Liver (tissue), 3 donors: ENCODE measurements around the gene FRMPD4.

Experiments
- EGR1 ChIP-seq, 2 donors: IDR thresholded peaks; 2 replicates each; pipeline ENCODE4 v1.6.1; 2016 to 2018; ENCODE audit warnings: antibody characterized with exemption in 2 of 2, low read depth in 2 of 2
- FOXA1 ChIP-seq: IDR thresholded peaks from 2 replicates; pipeline ENCODE4 v1.6.1; 2016; ENCODE audit warnings: antibody characterized with exemption
- JUND ChIP-seq, 2 donors: IDR thresholded peaks; 2 replicates each; pipeline ENCODE4 v1.6.1; 2016; ENCODE audit warnings: antibody characterized with exemption in 2 of 2
- SP1 ChIP-seq: IDR thresholded peaks from 2 replicates; pipeline ENCODE4 v1.6.1; 2018; ENCODE audit warnings: antibody characterized with exemption, mild to moderate bottlenecking
- TAF1 ChIP-seq: conservative IDR thresholded peaks from 2 replicates; pipeline ENCODE4 v1.6.1; 2016; ENCODE audit warnings: antibody characterized with exemption, mild to moderate bottlenecking
- YY1 ChIP-seq: IDR thresholded peaks from 2 replicates; pipeline ENCODE4 v1.6.1; 2016; ENCODE audit warnings: antibody characterized with exemption, mild to moderate bottlenecking
- TF ChIP-seq, protein P1 (sequence below): IDR thresholded peaks from 2 replicates; pipeline ENCODE4 v1.6.1; 2016; ENCODE audit warnings: antibody characterized with exemption
- TF ChIP-seq, protein P2 (sequence below): fragments of 150-350 bp; IDR thresholded peaks from 2 replicates; pipeline ENCODE4 v1.5.1; 2017; ENCODE audit warnings: improper control_type of control experiment, low read depth, low read length; ENCODE audit not compliant: missing input control
- donor health status: healthy.
- donor health status: healthy.

DNA sequence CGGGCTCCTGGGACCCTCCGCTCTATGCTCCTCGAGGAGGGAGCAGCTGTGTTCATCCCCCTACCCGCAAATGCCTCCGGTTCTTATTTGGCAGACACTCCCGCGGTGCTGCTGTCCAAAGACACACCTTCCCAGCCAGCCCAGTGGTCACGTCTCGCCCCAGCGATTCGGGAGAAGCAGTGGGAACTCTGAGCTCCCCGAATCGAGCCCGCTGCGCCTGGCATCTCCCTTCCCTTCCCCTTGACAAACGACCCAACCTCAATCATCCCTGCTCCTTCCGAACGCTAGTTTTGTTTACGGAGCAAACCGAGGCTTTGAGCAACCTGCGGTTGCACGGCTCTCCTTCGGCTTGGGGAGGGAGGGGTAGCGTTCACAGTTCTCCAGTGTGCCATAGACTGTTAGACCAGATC is 317 bp upstream of the FRMPD4 start:
- TF ChIP-seq, protein P1, sequence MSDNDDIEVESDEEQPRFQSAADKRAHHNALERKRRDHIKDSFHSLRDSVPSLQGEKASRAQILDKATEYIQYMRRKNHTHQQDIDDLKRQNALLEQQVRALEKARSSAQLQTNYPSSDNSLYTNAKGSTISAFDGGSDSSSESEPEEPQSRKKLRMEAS, result no peak
- TF ChIP-seq FOXA1 (no peak), JUND (IDR thresholded peaks at IDR 0.05) (no peak), SP1 (no peak), TAF1 (no peak), EGR1 (IDR thresholded peaks at IDR 0.05; ENCODE audit: low read depth in 2 of 2) (no peak), YY1 (no peak)
- TF ChIP-seq, protein P2, sequence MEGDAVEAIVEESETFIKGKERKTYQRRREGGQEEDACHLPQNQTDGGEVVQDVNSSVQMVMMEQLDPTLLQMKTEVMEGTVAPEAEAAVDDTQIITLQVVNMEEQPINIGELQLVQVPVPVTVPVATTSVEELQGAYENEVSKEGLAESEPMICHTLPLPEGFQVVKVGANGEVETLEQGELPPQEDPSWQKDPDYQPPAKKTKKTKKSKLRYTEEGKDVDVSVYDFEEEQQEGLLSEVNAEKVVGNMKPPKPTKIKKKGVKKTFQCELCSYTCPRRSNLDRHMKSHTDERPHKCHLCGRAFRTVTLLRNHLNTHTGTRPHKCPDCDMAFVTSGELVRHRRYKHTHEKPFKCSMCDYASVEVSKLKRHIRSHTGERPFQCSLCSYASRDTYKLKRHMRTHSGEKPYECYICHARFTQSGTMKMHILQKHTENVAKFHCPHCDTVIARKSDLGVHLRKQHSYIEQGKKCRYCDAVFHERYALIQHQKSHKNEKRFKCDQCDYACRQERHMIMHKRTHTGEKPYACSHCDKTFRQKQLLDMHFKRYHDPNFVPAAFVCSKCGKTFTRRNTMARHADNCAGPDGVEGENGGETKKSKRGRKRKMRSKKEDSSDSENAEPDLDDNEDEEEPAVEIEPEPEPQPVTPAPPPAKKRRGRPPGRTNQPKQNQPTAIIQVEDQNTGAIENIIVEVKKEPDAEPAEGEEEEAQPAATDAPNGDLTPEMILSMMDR, result no peak
